HepG2 (cell line): ENCODE measurements around the gene VEGFB. TPM values are rescaled to one million over a fixed set of nuclear protein-coding genes. Genes with fewer than 3 reads are reported as not detected.

ENCODE experiments used
- CBX1 ChIP-seq: IDR thresholded peaks from one replicate; pipeline ENCODE4 v1.6.1; 2016; ENCODE audit warnings: antibody characterized with exemption, low read depth
- CHD2 ChIP-seq: IDR thresholded peaks from 2 replicates; pipeline ENCODE4 v1.6.1; 2011; ENCODE audit warnings: low read depth, low read length, improper control_type of control experiment
- EZH2 ChIP-seq: conservative IDR thresholded peaks from 2 replicates; pipeline ENCODE4 v1.6.1; 2012; ENCODE audit warnings: mild to moderate bottlenecking, low read depth, low read length, moderate library complexity
- FOXK2 ChIP-seq: fragments of 450-650 bp; IDR thresholded peaks from 2 replicates; pipeline ENCODE4 v1.6.1; 2016
- HCFC1 ChIP-seq: fragments of 150-350 bp; IDR thresholded peaks from 2 replicates; pipeline ENCODE4 v1.6.1; 2014; ENCODE audit warnings: low read depth, low read length
- HDAC1 ChIP-seq: sonication (generic); formaldehyde crosslinking; IDR thresholded peaks from 2 replicates; pipeline ENCODE4 v1.5.1; 2020; ENCODE audit warnings: mild to moderate bottlenecking, missing genetic modification reagents
- HDAC6 ChIP-seq: fragments of 200-600 bp; sonication (generic); IDR thresholded peaks from 2 replicates; pipeline ENCODE4 v1.7.0; 2017; ENCODE audit warnings: mild to moderate bottlenecking, antibody characterized with exemption, low read length, low read depth
- MEF2D ChIP-seq: sonication (generic); formaldehyde crosslinking; IDR thresholded peaks from 2 replicates; pipeline ENCODE4 v1.5.1; 2020; ENCODE audit warnings: mild to moderate bottlenecking, missing genetic modification reagents
- MIXL1 ChIP-seq: IDR thresholded peaks from 2 replicates; pipeline ENCODE4 v1.6.1; 2016
- RBFOX2 ChIP-seq: fragments of 200-400 bp; formaldehyde crosslinking; IDR thresholded peaks from 2 replicates; pipeline ENCODE4 v1.6.1; 2017; ENCODE audit warnings: low read depth, mild to moderate bottlenecking, low read length
- SMAD3 ChIP-seq: sonication (generic); formaldehyde crosslinking; IDR thresholded peaks from 2 replicates; pipeline ENCODE4 v1.4.0; 2020; ENCODE audit warnings: missing genetic modification reagents
- SMARCE1 ChIP-seq: fragments of 450-650 bp; IDR thresholded peaks from 2 replicates; pipeline ENCODE4 v1.6.1; 2017; ENCODE audit warnings: borderline replicate concordance
- TGIF2 ChIP-seq: IDR thresholded peaks from 2 replicates; pipeline ENCODE4 v1.6.1; 2016; ENCODE audit warnings: control low read depth, missing compliant biosample characterization
- ZEB1 ChIP-seq: IDR thresholded peaks from 2 replicates; pipeline ENCODE4 v1.6.1; 2012; ENCODE audit warnings: mild to moderate bottlenecking, low read depth, inconsistent platforms; ENCODE audit not compliant: insufficient replicate concordance
- ZFP90 ChIP-seq: sonication (generic); formaldehyde crosslinking; IDR thresholded peaks from 2 replicates; pipeline ENCODE4 v1.8.0; 2022; ENCODE audit warnings: missing genetic modification reagents, mild to moderate bottlenecking, inconsistent platforms, borderline replicate concordance
- ZNF10 ChIP-seq: sonication (generic); formaldehyde crosslinking; IDR thresholded peaks from 2 replicates; pipeline ENCODE4 v1.4.0; 2020; ENCODE audit warnings: mild to moderate bottlenecking, low read depth, missing genetic modification reagents, borderline replicate concordance
- ZNF724P ChIP-seq: sonication (generic); formaldehyde crosslinking; IDR thresholded peaks from 2 replicates; pipeline ENCODE4 v1.8.0; 2022; ENCODE audit warnings: missing genetic modification reagents, borderline replicate concordance
- ZNF766 ChIP-seq: sonication (generic); formaldehyde crosslinking; IDR thresholded peaks from 2 replicates; pipeline ENCODE4 v1.5.0; 2020; ENCODE audit warnings: missing genetic modification reagents, borderline replicate concordance
- ZNF879 ChIP-seq: sonication (generic); formaldehyde crosslinking; IDR thresholded peaks from 2 replicates; pipeline ENCODE4 v1.8.1; 2023; ENCODE audit warnings: missing genetic modification reagents
- polyA plus RNA-seq, 8 experiments: library from polyadenylated mRNA; depleted of rRNA in 3 of 8; stranded (reverse) in 7 of 8; unstranded in 1 of 8; fragments of >200 nt; fragmentation: Illumina TruSeq in 4 of 8; extraction: Trizol in 4 of 8; gene quantifications; 2 replicates each; pipeline versions ENCODE4 v1.2.1 to v1.2.3, GENCODE V29; 2011 to 2016; ENCODE audit warnings: low read depth in 4 of 8, missing spikeins in 1 of 8, mixed read lengths in 1 of 8; ENCODE audit not compliant: insufficient read depth in 1 of 8
- total RNA-seq, 5 experiments: library from RNA; depleted of rRNA; stranded (reverse); fragments of >200 nt; fragmentation: Illumina TruSeq; extraction: Trizol; gene quantifications; 2 replicates each; pipeline ENCODE4 v1.2.3, GENCODE V29; 2016; ENCODE audit warnings: low read depth in 1 of 5
- TF ChIP-seq, protein P1 (sequence below): sonication (generic); formaldehyde crosslinking; IDR thresholded peaks from 2 replicates; pipeline ENCODE4 v1.4.0; 2020; ENCODE audit warnings: missing genetic modification reagents
- TF ChIP-seq, protein P2 (sequence below): sonication (generic); formaldehyde crosslinking; IDR thresholded peaks from 2 replicates; pipeline ENCODE4 v1.4.0; 2020; ENCODE audit warnings: missing genetic modification reagents
- TF ChIP-seq, protein P3 (sequence below), 2 experiments: sonication (generic) in 1 of 2; formaldehyde crosslinking in 1 of 2; IDR thresholded peaks; 2 replicates each; pipeline versions ENCODE4 v1.4.0 to v1.6.1; 2018 to 2020; ENCODE audit warnings: missing genetic modification reagents in 2 of 2, borderline replicate concordance in 1 of 2, low read depth in 1 of 2, mild to moderate bottlenecking in 1 of 2, missing biosample characterization in 1 of 2
- TF ChIP-seq, protein P4 (sequence below): sonication (generic); formaldehyde crosslinking; IDR thresholded peaks from 2 replicates; pipeline ENCODE4 v1.4.0; 2020; ENCODE audit warnings: low read depth, mild to moderate bottlenecking, missing genetic modification reagents
- TF ChIP-seq, protein P5 (sequence below): sonication (generic); formaldehyde crosslinking; IDR thresholded peaks from 2 replicates; pipeline ENCODE4 v1.4.0; 2020; ENCODE audit warnings: missing genetic modification reagents, low read depth, mild to moderate bottlenecking, borderline replicate concordance

The VEGFB gene
- total and polyA plus RNA-seq, 2 of the 13 experiments (the other 11 are each of a cell fraction or from before 2014, with no cell fraction given), result 9.0 to 11.3 TPM

DNA sequence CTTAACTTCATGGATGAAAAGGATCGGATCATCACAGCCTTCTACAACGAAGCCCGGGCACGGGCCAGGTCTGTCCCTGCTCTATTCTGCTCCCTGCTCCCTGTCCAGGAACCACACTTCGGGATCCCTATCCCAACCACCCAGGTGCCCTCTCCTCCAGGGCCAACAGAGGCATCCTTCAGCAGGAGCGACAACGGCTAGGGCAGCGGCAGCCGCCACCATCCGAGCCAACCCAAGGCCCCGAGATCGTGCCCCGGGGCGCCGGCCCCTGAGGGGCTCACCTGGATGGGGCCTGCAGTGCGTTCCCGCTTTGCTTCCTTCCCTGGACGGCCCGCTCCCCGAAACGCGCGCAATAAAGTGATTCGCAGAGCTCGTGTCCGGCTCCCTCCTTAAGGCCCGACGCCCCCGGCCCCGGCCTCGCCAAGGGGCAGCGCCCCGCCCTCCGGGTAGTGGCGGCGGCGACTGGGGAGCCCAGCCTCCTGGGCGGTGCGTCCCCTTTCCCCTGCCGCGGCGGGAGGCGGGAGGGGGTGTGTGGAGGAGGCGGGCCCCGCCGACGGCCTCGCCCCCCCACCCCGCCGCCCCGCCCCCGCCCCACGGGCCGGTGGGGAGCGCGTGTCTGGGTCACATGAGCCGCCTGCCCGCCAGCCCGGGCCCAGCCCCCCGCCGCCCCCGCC lies at the start of gene VEGFB (continued):
- peak; percentile 27; the same call in 1 of the 2 replicates for TF ChIP-seq HDAC1
- no peak for TF ChIP-seq HDAC6
- TF ChIP-seq, protein P1, sequence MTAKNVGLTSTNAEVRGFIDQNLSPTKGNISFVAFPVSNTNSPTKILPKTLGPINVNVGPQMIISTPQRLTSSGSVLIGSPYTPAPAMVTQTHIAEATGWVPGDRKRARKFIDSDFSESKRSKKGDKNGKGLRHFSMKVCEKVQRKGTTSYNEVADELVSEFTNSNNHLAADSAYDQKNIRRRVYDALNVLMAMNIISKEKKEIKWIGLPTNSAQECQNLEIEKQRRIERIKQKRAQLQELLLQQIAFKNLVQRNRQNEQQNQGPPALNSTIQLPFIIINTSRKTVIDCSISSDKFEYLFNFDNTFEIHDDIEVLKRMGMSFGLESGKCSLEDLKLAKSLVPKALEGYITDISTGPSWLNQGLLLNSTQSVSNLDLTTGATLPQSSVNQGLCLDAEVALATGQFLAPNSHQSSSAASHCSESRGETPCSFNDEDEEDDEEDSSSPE (CRISPR knock-in tag), result no peak
- 0 out of 2 replicates have a peak, but pooled peaks have one; percentile 48 for TF ChIP-seq MEF2D (CRISPR knock-in tag)
- no peak for TF ChIP-seq TGIF2 (CRISPR knock-in tag)
- TF ChIP-seq, protein P2, sequence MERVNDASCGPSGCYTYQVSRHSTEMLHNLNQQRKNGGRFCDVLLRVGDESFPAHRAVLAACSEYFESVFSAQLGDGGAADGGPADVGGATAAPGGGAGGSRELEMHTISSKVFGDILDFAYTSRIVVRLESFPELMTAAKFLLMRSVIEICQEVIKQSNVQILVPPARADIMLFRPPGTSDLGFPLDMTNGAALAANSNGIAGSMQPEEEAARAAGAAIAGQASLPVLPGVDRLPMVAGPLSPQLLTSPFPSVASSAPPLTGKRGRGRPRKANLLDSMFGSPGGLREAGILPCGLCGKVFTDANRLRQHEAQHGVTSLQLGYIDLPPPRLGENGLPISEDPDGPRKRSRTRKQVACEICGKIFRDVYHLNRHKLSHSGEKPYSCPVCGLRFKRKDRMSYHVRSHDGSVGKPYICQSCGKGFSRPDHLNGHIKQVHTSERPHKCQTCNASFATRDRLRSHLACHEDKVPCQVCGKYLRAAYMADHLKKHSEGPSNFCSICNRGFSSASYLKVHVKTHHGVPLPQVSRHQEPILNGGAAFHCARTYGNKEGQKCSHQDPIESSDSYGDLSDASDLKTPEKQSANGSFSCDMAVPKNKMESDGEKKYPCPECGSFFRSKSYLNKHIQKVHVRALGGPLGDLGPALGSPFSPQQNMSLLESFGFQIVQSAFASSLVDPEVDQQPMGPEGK (CRISPR knock-in tag), result peak; percentile 64
- 0 out of 2 replicates have a peak, but pooled peaks have one; percentile 45 for TF ChIP-seq ZNF879 (CRISPR knock-in tag)
- TF ChIP-seq MIXL1 (CRISPR knock-in tag), result no peak
- peak; percentile 27; the same call in 1 of the 2 replicates for TF ChIP-seq ZFP90 (CRISPR knock-in tag)
- TF ChIP-seq ZNF766 (CRISPR knock-in tag), result no peak
- no peak for TF ChIP-seq SMARCE1
- no peak for TF ChIP-seq ZEB1
- TF ChIP-seq, protein P3, sequence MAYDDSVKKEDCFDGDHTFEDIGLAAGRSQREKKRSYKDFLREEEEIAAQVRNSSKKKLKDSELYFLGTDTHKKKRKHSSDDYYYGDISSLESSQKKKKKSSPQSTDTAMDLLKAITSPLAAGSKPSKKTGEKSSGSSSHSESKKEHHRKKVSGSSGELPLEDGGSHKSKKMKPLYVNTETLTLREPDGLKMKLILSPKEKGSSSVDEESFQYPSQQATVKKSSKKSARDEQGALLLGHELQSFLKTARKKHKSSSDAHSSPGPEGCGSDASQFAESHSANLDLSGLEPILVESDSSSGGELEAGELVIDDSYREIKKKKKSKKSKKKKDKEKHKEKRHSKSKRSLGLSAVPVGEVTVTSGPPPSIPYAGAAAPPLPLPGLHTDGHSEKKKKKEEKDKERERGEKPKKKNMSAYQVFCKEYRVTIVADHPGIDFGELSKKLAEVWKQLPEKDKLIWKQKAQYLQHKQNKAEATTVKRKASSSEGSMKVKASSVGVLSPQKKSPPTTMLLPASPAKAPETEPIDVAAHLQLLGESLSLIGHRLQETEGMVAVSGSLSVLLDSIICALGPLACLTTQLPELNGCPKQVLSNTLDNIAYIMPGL (CRISPR knock-in tag; IDR thresholded peaks at IDR 0.05; ENCODE audit: borderline replicate concordance in 1 of 2, low read depth in 1 of 2), result peak in 1 of 2 experiments; percentile 38; a peak in 2 of 4 replicates
- no peak for TF ChIP-seq FOXK2
- TF ChIP-seq ZNF10, result no peak
- TF ChIP-seq, protein P4, sequence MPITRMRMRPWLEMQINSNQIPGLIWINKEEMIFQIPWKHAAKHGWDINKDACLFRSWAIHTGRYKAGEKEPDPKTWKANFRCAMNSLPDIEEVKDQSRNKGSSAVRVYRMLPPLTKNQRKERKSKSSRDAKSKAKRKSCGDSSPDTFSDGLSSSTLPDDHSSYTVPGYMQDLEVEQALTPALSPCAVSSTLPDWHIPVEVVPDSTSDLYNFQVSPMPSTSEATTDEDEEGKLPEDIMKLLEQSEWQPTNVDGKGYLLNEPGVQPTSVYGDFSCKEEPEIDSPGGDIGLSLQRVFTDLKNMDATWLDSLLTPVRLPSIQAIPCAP (CRISPR knock-in tag), result no peak
- TF ChIP-seq RBFOX2, result peak; percentile 21; the same call in 1 of the 2 replicates
- no peak for TF ChIP-seq ZNF724P
- TF ChIP-seq SMAD3 (CRISPR knock-in tag), result no peak
- no peak for TF ChIP-seq HCFC1
- TF ChIP-seq, protein P5, sequence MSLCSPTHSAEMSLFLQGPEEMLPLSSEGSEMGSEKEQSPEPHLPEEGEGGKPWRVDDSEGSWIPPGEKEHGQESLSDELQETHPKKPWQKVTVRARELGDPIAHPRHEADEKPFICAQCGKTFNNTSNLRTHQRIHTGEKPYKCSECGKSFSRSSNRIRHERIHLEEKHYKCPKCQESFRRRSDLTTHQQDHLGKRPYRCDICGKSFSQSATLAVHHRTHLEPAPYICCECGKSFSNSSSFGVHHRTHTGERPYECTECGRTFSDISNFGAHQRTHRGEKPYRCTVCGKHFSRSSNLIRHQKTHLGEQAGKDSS (CRISPR knock-in tag), result 0 out of 2 replicates have a peak, but pooled peaks have one; percentile 42
- TF ChIP-seq CHD2, result no peak
- TF ChIP-seq EZH2, result no peak
- no peak for TF ChIP-seq CBX1
